ENCODE measurements around the gene PLCB3.

Gene PLCB3

DNA sequence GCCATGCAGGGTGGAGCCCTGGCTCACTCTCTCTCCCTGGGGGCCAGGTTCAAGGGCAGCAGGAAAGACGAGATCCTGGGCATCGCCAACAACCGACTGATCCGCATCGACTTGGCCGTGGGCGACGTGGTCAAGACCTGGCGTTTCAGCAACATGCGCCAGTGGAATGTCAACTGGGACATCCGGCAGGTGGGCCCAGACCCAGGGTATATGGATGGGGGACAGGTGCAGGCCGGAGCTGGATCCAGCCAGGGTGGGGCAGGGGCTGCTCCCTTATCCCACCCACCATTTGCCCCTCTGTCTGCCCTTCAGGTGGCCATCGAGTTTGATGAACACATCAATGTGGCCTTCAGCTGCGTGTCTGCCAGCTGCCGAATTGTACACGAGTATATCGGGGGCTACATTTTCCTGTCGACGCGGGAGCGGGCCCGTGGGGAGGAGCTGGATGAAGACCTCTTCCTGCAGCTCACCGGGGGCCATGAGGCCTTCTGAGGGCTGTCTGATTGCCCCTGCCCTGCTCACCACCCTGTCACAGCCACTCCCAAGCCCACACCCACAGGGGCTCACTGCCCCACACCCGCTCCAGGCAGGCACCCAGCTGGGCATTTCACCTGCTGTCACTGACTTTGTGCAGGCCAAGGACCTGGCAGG, 28.2 kb upstream of the PLCB3 start:
- DNase-seq = no peak

DNA sequence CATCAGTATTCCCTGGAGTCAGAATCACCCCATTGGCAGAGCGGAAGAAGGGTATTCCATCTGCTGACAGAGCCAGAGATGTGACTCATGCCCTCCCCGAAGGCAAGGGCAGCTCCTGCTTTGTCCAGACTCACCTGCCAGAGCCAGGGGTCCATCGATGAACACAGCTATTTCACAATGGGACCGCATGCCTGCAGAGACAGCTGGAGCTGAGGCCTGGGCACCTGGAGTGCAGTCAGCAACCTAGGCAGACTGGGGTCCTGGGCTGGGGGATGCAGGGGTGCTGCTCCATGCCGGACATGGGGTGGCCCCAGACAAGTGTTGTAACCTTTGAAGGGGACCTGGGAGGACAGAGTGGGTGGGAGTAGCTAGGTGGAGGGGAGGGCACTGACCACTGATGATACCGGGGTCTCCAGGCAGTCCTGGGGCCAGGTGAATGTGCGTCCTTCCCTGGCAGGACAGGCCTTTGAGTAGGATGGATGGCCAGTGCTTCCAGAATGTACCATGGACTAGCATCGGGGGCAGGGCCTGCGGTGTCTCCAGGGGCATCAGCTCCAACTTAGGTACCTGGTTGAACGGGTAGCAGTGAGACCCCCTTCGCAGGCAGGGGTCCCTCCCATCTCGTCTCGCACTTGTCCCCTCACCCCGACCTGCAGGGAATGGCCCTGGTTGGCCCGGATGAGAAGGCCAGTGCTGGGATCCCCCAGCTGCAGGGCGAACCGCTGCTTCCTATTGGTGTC, 27.0 kb upstream of the PLCB3 start:
- no peak for DNase-seq

DNA sequence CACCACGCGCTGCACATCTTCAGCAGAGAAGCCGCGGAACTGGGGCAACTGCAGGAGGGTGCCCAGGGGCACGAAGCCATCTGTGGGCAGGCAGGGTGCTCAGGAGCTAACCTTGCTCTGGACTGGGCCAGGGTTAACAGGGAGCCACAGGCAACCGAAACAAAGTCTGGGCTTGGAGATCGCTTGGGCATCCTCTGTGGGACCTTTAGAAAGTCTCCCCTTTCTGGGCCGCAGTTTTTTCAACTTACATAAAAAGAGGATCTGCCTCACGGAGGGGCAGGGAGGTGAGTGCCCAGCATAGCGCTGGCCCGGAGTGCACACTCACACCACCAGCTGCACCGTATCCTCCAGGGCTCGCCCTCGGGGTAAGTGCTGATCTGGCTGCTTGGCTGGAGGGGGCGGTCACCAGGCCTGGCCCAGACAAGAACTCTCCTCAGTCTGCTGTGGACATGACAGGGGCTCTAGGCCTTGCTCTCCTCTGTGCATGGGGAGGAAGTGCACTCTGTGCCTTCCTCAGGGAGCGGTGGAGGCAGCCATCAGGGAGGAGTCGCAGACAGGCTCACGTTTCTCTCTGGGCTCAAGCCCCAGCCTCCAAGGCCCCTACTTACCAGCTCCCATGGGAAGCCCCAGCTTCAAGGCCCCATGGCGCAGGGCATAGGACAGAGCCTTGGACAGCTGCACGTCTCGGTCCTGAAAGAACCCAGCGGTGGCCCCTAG, 26.3 kb upstream of the PLCB3 start:
- no peak for DNase-seq

DNA sequence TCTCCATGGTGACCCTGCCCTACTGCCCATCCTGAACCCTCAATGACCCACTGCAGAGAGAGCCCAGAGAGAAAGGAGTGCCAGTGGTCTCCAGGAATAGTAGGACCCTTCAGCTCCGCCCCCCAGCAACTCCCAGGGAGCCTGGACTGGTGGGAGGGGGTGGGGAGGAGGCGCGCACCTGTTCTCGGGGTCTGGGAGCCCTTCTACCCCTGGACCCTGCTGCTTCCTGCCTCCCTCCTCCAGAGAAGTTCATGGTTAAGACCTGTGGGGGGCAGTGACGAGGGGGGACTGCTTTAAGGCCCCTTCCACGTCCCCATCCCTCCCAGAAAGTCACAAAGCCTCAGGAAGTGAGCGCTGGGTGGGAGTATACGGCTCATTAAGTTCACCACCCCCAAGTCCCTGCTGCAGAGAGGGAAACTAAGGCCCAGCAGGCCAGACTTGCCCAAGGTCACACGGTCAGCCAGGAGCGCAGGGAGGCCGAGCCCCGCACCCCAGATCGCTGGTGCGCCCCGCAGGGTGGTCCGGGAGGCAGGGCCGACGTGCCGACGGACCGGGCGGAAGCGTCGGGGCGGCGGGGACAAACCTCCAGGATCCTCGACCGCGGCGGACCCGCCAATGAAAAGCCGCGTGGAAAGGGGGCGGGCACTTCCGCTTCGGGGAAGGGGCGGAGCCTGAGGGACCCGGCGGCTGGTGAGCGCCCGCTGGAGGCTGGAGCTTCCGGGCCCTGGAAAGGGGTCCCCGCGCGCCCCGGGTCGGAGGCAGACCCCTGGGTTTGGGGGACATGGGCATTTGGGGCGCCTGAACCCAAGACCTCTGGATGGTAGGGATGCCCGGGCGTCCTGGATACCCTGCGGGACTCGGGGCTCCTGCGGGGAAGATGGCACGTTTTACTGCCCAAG, 25.5 kb upstream of the PLCB3 start, which contains the start of the genes NUDT22 and TRPT1:
Gene NUDT22, plus strand, starts transcription at position 667 of the 899 bp plus-strand sequence. CDS start 379 bp downstream, outside the sequence.
Gene TRPT1, minus strand, starts transcription at position 579 of the 899 bp plus-strand sequence. Its CDS starts 326 bp downstream, at position 253.
- peak; percentile 78 to 80 for DNase-seq

DNA sequence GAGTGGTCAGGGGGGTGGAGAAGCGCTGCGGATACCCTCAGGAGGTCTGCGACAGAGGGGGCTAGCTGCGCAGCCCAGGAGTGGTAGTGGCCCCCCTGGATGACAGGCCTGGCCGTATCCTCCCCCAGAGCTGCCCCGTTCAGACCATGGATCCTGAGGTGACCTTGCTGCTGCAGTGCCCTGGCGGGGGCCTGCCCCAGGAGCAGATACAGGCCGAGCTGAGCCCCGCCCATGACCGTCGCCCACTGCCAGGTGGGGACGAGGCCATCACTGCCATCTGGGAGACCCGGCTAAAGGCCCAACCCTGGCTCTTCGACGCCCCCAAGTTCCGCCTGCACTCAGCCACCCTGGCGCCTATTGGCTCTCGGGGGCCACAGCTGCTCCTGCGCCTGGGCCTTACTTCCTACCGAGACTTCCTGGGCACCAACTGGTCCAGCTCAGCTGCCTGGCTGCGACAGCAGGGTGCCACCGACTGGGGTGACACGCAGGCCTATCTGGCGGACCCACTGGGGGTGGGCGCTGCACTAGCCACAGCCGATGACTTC, 24.8 kb upstream of the PLCB3 start:
- peak; percentile 76 to 77 for DNase-seq

DNA sequence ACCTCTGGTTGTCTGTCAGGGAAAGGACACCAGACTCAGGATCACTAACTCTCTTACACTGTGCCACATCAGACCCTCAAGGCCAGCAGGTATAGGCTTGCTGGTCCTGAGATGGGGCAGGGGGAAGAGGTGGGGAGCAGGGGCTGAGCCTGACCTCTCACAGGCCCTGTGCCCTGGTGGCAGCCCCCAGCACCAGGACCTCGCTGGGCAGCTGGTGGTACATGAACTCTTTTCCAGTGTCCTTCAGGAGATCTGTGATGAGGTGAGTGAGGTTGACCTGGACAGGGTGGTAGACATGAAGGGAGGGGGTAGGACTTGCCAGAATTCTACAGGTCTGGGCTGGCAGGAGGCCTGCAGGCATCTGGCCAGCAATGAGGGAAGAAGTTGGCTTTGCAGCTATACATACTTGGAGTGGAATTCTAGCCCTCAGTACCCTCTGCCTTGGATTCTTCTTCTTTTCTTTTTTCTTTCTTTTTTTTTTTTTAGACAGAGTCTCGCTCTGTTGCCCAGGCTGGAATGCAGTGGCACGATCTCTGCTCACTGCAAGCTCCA, 23.8 kb upstream of the PLCB3 start:
- DNase-seq = no peak

DNA sequence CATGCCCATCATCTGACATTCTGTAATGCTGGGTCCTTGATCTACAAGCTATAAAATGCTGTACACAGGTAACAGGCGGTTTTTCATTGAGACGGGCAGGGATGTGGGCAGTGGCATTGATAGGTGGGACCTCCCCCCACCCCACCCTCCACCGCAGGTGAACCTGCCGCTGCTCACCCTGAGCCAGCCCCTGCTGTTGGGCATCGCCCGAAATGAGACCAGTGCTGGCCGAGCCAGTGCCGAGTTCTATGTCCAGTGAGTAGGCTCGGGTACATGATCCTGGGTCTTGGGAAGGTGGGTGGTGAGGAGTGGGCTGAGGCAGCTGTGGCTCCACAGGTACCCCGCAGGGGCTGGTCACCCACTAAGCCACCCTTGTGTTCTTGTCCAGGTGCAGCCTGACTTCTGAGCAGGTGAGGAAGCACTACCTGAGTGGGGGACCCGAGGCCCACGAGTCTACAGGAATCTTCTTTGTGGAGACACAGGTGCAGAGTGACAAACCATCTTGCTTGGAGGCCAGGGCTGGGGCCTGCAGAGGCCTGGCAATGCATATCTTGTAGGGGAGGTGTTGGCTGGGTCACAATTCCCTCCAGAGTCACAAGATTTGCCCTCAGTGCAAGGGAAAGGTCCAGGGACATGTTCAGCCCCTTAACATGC, 22.1 kb upstream of the PLCB3 start:
- DNase-seq = no peak

DNA sequence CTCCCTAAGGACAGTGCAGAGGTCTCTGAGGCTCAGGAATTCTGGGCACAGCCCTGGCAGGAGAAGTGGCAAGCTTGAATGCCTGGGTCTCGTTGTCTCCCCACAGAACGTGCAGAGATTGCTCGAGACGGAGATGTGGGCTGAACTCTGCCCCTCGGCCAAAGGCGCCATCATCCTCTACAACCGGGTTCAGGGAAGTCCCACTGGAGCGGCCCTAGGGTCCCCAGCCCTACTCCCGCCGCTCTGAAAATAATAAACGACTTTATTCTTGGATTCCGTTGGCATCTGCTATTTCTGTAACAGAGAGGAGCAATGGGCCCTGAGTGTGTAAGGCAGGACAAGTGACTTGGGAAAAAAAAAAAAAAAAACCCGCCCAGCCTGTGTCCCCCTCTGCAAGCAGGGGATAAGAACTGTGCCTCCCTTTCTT, 21.6 kb upstream of the PLCB3 start:
- no peak for DNase-seq

DNA sequence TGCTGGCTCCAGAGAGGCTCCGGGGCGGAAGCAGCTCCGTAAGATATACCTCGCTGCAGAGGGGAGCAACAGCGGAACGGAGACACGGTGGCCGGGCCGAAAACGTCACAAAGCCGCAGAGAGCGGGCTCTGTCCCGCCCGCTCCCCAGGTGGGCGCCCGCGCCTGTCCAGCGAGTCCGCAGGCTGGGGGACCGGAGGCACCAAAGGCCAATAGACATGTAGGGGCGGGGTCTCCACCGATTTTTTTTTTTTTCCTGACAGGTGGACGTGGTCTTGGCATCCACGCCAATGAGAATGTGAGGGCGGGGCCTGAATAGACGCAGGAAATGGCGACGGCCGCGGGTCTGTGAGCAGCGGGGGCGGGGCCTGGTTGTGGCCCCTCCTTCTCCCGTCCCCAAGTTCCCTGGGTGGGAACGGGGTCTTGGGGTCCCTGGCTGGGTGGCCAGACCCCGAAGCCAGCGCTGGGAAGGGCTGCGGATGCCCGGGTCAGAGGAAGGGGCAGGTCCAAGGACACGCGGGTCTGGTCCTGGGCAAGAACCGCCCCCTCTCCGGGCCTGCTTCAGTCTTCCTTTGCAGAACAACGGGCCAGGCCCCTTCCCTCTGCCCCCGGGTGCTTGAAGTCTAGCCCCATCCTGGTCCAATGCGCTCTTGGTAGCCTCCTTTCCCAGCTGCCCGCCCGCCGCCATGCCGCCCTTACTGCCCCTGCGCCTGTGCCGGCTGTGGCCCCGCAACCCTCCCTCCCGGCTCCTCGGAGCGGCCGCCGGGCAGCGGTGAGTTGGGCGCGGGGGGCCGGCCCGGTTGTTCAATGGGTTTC, 21.0 kb upstream of the PLCB3 start, which contains the start of gene DNAJC4:
Gene DNAJC4, plus strand, starts transcription at position 378 of the 814 bp plus-strand sequence. Its CDS starts 307 bp downstream, at position 685.
- DNase-seq = peak; percentile 65 to 72

DNA sequence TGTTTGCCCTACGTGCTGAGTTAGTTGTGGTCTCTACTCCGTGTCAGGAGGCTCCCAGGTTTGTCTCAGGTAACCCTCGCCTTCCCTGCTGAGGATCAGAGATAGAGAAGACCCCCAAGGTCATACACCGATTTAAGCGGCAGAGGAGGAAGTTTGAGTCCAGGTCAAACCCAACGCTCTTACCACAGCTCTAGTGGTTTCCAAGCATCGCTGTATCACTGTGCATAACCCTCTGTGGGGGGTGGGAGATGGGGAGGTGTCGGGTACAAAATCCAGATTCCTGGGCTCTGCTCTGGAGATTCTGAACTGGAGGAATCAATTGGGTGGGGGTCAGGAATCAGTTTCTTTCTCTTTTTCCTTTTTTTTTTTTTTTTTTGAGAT, 20.4 kb upstream of the PLCB3 start:
- no peak for DNase-seq

DNA sequence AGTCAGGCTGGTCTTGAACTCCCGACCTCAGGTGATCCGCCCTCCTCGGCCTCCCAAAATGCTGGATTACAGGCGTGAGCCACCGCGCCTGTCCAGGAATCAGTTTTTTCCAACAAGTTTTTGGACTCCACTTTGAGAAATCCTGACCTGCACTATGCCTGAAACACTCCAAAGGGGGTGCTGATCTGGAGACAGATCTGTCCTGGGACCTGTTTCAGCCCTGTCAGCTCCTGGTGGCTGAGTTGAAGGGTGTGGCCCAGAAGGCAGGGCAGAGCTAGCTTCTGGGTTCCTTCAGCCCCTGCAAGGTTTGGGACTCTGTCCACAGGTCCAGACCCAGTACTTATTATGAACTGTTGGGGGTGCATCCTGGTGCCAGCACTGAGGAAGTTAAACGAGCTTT, 19.8 kb upstream of the PLCB3 start:
- DNase-seq = no peak

DNA sequence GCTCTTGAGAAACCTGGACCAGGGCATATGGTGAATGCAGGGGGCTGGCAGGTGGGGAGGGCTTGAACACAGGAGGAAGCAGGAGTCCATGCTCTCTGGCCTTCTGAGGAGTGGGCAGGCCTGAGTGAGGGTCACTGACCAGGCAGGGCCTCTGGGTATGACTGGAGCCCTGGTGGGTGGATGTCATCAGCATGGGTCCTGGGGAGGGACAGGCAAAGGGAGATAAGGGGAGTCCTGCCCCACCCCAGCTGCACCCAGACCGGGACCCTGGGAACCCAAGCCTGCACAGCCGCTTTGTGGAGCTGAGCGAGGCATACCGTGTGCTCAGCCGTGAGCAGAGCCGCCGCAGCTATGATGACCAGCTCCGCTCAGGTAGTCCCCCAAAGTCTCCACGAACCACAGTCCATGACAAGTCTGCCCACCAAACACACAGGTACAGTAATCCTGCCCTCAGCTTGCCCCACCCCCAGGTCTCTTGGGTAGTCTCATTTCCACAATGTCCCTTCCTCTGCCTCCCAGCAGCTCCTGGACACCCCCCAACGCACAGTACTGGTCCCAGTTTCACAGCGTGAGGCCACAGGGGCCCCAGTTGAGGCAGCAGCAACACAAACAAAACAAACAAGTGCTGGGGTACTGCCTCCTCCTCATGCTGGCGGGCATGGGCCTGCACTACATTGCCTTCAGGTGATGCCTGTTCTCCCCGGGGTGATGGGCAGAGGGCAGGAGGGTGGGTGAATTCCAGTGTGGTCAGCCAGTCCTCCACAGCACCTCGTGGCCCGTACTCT, 19.0 kb upstream of the PLCB3 start:
- no peak for DNase-seq

DNA sequence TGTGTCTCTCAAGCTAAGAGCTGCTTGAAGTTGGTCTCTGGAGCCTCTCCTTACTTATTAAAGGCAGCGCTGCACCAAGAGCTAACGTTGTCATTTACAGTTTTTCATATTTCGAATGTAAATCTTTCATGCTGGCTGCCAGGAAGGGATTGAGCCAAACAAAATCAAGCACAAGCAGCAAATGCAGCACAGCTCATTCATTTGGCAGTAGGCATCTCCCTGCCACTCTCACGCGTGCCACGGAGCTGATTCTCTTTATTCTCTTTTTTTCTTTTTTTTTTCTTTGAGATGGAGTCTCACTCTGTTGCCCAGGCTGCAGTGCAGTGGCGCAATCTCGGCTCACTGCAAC, 18.4 kb upstream of the PLCB3 start:
- DNase-seq = no peak

DNA sequence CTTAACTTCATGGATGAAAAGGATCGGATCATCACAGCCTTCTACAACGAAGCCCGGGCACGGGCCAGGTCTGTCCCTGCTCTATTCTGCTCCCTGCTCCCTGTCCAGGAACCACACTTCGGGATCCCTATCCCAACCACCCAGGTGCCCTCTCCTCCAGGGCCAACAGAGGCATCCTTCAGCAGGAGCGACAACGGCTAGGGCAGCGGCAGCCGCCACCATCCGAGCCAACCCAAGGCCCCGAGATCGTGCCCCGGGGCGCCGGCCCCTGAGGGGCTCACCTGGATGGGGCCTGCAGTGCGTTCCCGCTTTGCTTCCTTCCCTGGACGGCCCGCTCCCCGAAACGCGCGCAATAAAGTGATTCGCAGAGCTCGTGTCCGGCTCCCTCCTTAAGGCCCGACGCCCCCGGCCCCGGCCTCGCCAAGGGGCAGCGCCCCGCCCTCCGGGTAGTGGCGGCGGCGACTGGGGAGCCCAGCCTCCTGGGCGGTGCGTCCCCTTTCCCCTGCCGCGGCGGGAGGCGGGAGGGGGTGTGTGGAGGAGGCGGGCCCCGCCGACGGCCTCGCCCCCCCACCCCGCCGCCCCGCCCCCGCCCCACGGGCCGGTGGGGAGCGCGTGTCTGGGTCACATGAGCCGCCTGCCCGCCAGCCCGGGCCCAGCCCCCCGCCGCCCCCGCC, 17.3 kb upstream of the PLCB3 start, which contains the start of gene VEGFB:
Gene VEGFB, plus strand, starts transcription at position 672 of the 674 bp plus-strand sequence. CDS start 250 bp downstream, outside the sequence.
- DNase-seq = peak; percentile 22 to 31

DNA sequence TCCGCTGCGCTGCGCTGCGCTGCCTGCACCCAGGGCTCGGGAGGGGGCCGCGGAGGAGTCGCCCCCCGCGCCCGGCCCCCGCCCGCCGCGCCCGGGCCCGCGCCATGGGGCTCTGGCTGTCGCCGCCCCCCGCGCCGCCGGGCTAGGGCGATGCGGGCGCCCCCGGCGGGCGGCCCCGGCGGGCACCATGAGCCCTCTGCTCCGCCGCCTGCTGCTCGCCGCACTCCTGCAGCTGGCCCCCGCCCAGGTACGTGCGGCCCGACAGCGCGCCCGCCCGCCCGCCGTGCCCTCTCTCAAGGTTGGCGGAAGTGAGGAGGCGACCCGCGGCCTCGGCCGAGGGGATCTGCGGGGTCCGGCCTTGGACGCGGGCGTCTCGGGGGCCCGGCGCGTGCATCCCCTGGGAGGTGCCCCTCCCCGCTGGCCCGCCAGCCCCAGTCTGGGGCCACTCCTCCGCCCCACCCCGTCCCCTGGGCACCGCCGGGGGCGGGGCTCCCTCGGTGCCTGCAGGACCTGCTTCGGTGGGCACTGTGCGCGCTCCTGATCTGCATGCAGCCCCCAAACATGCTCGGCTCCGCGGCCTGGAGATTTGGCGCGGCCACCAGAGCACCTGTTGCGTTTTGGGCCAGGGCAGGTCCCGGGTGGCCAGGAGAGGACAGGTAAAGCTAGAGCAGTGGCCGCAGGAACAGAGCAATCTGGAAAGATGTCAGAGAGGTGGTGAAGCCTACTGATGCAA, 16.5 kb upstream of the PLCB3 start:
- DNase-seq = no peak

DNA sequence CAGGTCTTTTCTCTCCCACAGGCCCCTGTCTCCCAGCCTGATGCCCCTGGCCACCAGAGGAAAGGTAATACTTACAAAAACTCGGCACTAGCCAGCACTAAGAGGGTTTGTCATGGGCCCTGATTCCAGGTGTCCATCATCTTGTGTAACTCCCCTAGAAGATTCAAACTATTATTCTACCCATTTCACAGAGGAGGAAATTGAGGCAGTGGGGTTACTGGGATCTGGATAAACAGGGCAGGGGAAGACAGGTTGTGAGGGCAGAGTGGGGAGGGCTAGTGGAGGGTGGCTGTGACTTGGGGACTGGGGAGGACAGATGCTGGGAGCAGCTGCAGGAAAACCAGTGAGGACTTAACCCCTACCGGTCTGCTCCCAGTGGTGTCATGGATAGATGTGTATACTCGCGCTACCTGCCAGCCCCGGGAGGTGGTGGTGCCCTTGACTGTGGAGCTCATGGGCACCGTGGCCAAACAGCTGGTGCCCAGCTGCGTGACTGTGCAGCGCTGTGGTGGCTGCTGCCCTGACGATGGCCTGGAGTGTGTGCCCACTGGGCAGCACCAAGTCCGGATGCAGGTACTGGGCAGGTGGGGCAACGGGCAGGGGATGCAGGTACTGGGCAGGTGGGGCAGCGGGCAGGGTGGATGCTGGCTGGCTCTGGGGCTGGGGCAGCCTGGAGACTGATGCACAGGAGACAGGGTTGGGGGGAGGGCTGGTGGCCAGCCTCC, 15.7 kb upstream of the PLCB3 start:
- DNase-seq = no peak

DNA sequence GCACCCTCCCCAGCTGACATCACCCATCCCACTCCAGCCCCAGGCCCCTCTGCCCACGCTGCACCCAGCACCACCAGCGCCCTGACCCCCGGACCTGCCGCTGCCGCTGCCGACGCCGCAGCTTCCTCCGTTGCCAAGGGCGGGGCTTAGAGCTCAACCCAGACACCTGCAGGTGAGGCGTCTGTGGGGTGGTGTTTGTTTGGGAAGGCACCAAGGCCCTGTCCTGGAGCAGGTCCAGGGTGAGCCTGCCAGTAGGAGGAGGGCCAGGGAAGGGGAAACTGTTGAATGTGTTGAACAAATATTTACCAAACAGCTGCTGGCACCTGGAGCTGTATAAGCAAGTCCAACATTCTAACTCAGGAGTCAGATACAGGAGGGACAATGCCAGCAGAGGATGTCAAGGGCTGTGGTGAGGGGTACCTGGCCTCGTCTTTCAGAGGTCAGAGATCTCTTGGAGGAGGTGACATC, 13.8 kb upstream of the PLCB3 start:
- no peak for DNase-seq
